HepG2 (cell line): ENCODE data around the gene MSANTD1. TPM values are rescaled to one million over a fixed set of nuclear protein-coding genes. Genes with fewer than 3 reads are reported as not detected.

Source experiments
- ATAC-seq: fragments of 200-7000 bp; cut with Tn5 transposase; 3 replicates; pipeline ENCODE4 v1.9.1; 2020; ENCODE audit warnings: mild to moderate bottlenecking, moderate library complexity
- BruUV-seq: library from RNA; stranded (reverse); fragments of 400-500 nt; replicated peaks from 2 replicates; lab custom pipeline; 2021; lab: Mats Ljungman, UMichigan
- CTCF ChIA-PET: fragments of 300-600 bp; formaldehyde crosslinking; extraction: SDS; loops from one replicate; lab custom pipeline; 2021; ENCODE audit warnings: low total read pairs, inconsistent platforms, low intra/inter-chr PET ratio; lab: Yijun Ruan, JAX
- POLR2A ChIA-PET: fragments of 350-600 bp; sonication (Branson Sonifier 250); formaldehyde crosslinking; loops from one replicate; lab custom pipeline; 2020; ENCODE audit warnings: antibody characterized with exemption, inconsistent platforms; lab: Yijun Ruan, JAX
- DNase-seq: peaks from one replicate; pipeline ENCODE4 v3.0.0-alpha.2; 2015; ENCODE audit warnings: low spot score
- FAIRE-seq: peaks from 3 replicates; lab custom pipeline; 2011; peaks lifted over from hg19 to GRCh38; lab: Jason Lieb, UNC
- H2AFZ ChIP-seq: one replicate; pipeline ENCODE4 v1.6.1; 2011; ENCODE audit warnings: low read length, inconsistent platforms
- H3K27ac ChIP-seq: fragments of 300-600 bp; 3 replicates; pipeline ENCODE4 v1.8.0; 2011; ENCODE audit warnings: mixed run types, mild to moderate bottlenecking, mixed read lengths, low read length, inconsistent platforms; ENCODE audit not compliant: insufficient read depth; ENCODE audit errors: extremely low read length
- H3K27me3 ChIP-seq, 2 experiments: fragments of 200-600 bp in 1 of 2; 2 replicates in 1 of 2; 3 replicates in 1 of 2; pipeline versions ENCODE4 v1.6.0 to v1.8.0; 2011; ENCODE audit warnings: low read length in 2 of 2, mild to moderate bottlenecking in 2 of 2, moderate library complexity in 2 of 2, inconsistent platforms in 1 of 2; ENCODE audit not compliant: insufficient read depth in 2 of 2, control insufficient read depth in 1 of 2
- H3K36me3 ChIP-seq, 2 experiments: fragments of 200-600 bp in 1 of 2; replicated peaks in 1 of 2; 2 replicates in 1 of 2; 3 replicates in 1 of 2; pipeline versions ENCODE4 v1.5.1 to v1.8.0; 2011; ENCODE audit warnings: low read length in 2 of 2, inconsistent platforms in 1 of 2; ENCODE audit not compliant: insufficient read depth in 2 of 2, control insufficient read depth in 1 of 2
- H3K4me1 ChIP-seq: 2 replicates; pipeline ENCODE4 v1.5.1; 2012; ENCODE audit warnings: low read length, inconsistent platforms; ENCODE audit not compliant: insufficient read depth
- H3K4me2 ChIP-seq: 2 replicates; pipeline ENCODE4 v1.6.0; 2011; ENCODE audit warnings: low read depth, low read length, inconsistent platforms
- H3K4me3 ChIP-seq, 3 experiments: fragments of 200-600 bp in 1 of 3; sonication (generic), shearing (Covaris generic) in 1 of 3; replicated peaks in 1 of 3; 2 replicates each; pipeline ENCODE4 v1.5.1; 2011 to 2016; ENCODE audit warnings: low read length in 3 of 3, inconsistent platforms in 2 of 3, low read depth in 2 of 3, mild to moderate bottlenecking in 2 of 3, control low read depth in 1 of 3, mixed read lengths in 1 of 3; ENCODE audit not compliant: insufficient read depth in 1 of 3
- H3K79me2 ChIP-seq: one replicate; pipeline ENCODE4 v1.6.1; 2011; ENCODE audit warnings: low read length, inconsistent platforms; ENCODE audit not compliant: insufficient read depth
- H3K9ac ChIP-seq: 2 replicates; pipeline ENCODE4 v1.6.0; 2011; ENCODE audit warnings: mild to moderate bottlenecking, low read depth, low read length, inconsistent platforms; ENCODE audit not compliant: insufficient read depth
- H3K9me3 ChIP-seq: 2 replicates; pipeline ENCODE4 v1.5.1; 2012; ENCODE audit warnings: mild to moderate bottlenecking, low read length
- H4K20me1 ChIP-seq: 2 replicates; pipeline ENCODE4 v1.6.0; 2011; ENCODE audit warnings: inconsistent platforms, mild to moderate bottlenecking, low read length, moderate library complexity; ENCODE audit not compliant: insufficient read depth
- CCAR2 ChIP-seq: fragments of 200-400 bp; formaldehyde crosslinking; optimal IDR thresholded peaks from 2 replicates; pipeline ENCODE3; 2018; ENCODE audit warnings: low read depth, mild to moderate bottlenecking, low read length, moderate library complexity
- MIER3 ChIP-seq: IDR thresholded peaks from 2 replicates; pipeline ENCODE4 v1.6.1; 2016; ENCODE audit warnings: missing compliant biosample characterization, borderline replicate concordance
- RFXANK ChIP-seq: IDR thresholded peaks from 2 replicates; pipeline ENCODE4 v1.6.1; 2016
- SNRNP70 ChIP-seq: fragments of 200-400 bp; formaldehyde crosslinking; IDR thresholded peaks from 2 replicates; pipeline ENCODE4 v1.6.1; 2017; ENCODE audit warnings: mild to moderate bottlenecking, low read depth, low read length, moderate library complexity
- ZMAT3 ChIP-seq: sonication (generic); formaldehyde crosslinking; conservative IDR thresholded peaks from 2 replicates; pipeline ENCODE4 v1.7.0; 2021; ENCODE audit warnings: missing genetic modification reagents
- ZNF225 ChIP-seq: sonication (generic); formaldehyde crosslinking; IDR thresholded peaks from 2 replicates; pipeline ENCODE4 v1.4.0; 2020; ENCODE audit warnings: mild to moderate bottlenecking, missing genetic modification reagents
- ZNF737 ChIP-seq: sonication (generic); formaldehyde crosslinking; IDR thresholded peaks from 2 replicates; pipeline ENCODE4 v1.5.0; 2020; ENCODE audit warnings: missing genetic modification reagents, mild to moderate bottlenecking, borderline replicate concordance
- WGBS: methylation state at CpG from one replicate; pipeline ENCODE4 v1.1.6; 2017; ENCODE audit warnings: low lambda C conversion rate; 5-methylcytosine and 5-hydroxymethylcytosine counted together
- in situ Hi-C: cut with HindIII; loops from 2 replicates; pipeline ENCODE4 v1.10.0; 2017; ENCODE audit warnings: low pct_unique_long_range_greater_than_20kb; ENCODE audit not compliant: extremely low pct_ligation_motif_present
- intact Hi-C: fragments of 100-400 bp; cut with micrococcal nuclease; formaldehyde crosslinking; loops from one replicate; pipeline ENCODE4 v1.10.0; 2022; ENCODE audit not compliant: unreplicated experiment
- polyA plus RNA-seq, 8 experiments: library from polyadenylated mRNA; depleted of rRNA in 3 of 8; stranded (reverse) in 7 of 8; unstranded in 1 of 8; fragments of >200 nt; fragmentation: Illumina TruSeq in 4 of 8; extraction: Trizol in 4 of 8; gene quantifications; 2 replicates each; pipeline versions ENCODE4 v1.2.1 to v1.2.3, GENCODE V29; 2011 to 2016; ENCODE audit warnings: low read depth in 4 of 8, missing spikeins in 1 of 8, mixed read lengths in 1 of 8; ENCODE audit not compliant: insufficient read depth in 1 of 8
- total RNA-seq, 5 experiments: library from RNA; depleted of rRNA; stranded (reverse); fragments of >200 nt; fragmentation: Illumina TruSeq; extraction: Trizol; gene quantifications; 2 replicates each; pipeline ENCODE4 v1.2.3, GENCODE V29; 2016; ENCODE audit warnings: low read depth in 1 of 5
- TF ChIP-seq, protein P1 (sequence below): sonication (generic); formaldehyde crosslinking; IDR thresholded peaks from 2 replicates; pipeline ENCODE4 v1.4.0; 2020; ENCODE audit warnings: mild to moderate bottlenecking, missing genetic modification reagents

MSANTD1 gene
- total and polyA plus RNA-seq, 2 of the 13 experiments (the other 11 are each of a cell fraction or from before 2014, with no cell fraction given) = 0.22 to 0.40 TPM

GRCh38 chr4:3223956-3224748, 24.8 kb upstream of the MSANTD1 start:
- BruUV-seq = no TSS peak
- POLR2A ChIA-PET = no interaction called here
- TF ChIP-seq SNRNP70 (no peak), RFXANK (no peak), CCAR2 (no peak), ZMAT3 (CRISPR knock-in tag) (no peak), ZNF225 (no peak), ZNF737 (CRISPR knock-in tag) (no peak), MIER3 (CRISPR knock-in tag) (no peak)
- TF ChIP-seq, protein P1, sequence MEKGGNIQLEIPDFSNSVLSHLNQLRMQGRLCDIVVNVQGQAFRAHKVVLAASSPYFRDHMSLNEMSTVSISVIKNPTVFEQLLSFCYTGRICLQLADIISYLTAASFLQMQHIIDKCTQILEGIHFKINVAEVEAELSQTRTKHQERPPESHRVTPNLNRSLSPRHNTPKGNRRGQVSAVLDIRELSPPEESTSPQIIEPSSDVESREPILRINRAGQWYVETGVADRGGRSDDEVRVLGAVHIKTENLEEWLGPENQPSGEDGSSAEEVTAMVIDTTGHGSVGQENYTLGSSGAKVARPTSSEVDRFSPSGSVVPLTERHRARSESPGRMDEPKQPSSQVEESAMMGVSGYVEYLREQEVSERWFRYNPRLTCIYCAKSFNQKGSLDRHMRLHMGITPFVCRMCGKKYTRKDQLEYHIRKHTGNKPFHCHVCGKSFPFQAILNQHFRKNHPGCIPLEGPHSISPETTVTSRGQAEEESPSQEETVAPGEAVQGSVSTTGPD = no peak
- intact Hi-C loops = no loop called here
- Histone ChIP-seq H3K27ac (no peak overlapping the region), H3K4me3 (no peak overlapping the region), H3K36me3 (peaks cover 24 to 89% of the 10 kb centered on the region in 2 experiments), H3K4me1 (peaks cover 9% of the 10 kb centered on the region; the same call in 1 of the 2 replicates), H3K27me3 (no peaks in the 10 kb centered on the region), H2AFZ (no peak overlapping the region), H3K9ac (no peak overlapping the region), H3K79me2 (no peaks in the 10 kb centered on the region), H3K9me3 (no peaks in the 10 kb centered on the region), H3K4me2 (no peak overlapping the region), H4K20me1 (no peaks in the 10 kb centered on the region)
- in situ Hi-C loops = no loop called here
- CTCF ChIA-PET = no interaction called here
- ATAC-seq (no peak), FAIRE-seq (no peak), DNase-seq (no peak)
- WGBS = 94% methylated on average over 12 of the region's 13 CpGs
